SU-DHL-6 (cell line): ENCODE measurements around the gene CAMK1D.

Source experiments
- H2AFZ ChIP-seq: fragments of 200-600 bp; sonication (generic); 2 replicates; pipeline ENCODE4 v1.6.1; 2014; ENCODE audit warnings: low read depth, mild to moderate bottlenecking, moderate library complexity, mixed read lengths, antibody characterized with exemption, low read length; ENCODE audit not compliant: severe bottlenecking
- H3F3A ChIP-seq: fragments of 200-600 bp; shearing (Covaris generic); 2 replicates; pipeline ENCODE4 v1.6.0; 2016; ENCODE audit warnings: antibody characterized with exemption, mild to moderate bottlenecking; ENCODE audit not compliant: insufficient read depth
- H3K27ac ChIP-seq: fragments of 200-600 bp; sonication (generic); 2 replicates; pipeline ENCODE4 v1.5.1; 2016; ENCODE audit warnings: low read depth, mild to moderate bottlenecking, low read length, moderate library complexity, mixed read lengths
- H3K27me3 ChIP-seq: fragments of 200-600 bp; sonication (generic), shearing (Covaris generic); 2 replicates; pipeline ENCODE4 v1.6.0; 2014; ENCODE audit warnings: mild to moderate bottlenecking, low read length
- H3K36me3 ChIP-seq: fragments of 200-600 bp; sonication (generic); 2 replicates; pipeline ENCODE4 v1.6.1; 2014; ENCODE audit warnings: mild to moderate bottlenecking, low read length, mixed read lengths
- H3K4me2 ChIP-seq: fragments of 300-600, 200-600 bp; shearing (Covaris generic), sonication (generic); 2 replicates; pipeline ENCODE4 v1.6.0; 2014; ENCODE audit warnings: low read length, low read depth, mild to moderate bottlenecking; ENCODE audit not compliant: poor library complexity, severe bottlenecking
- H3K4me3 ChIP-seq: fragments of 200-600 bp; sonication (generic); 2 replicates; pipeline ENCODE4 v1.5.1; 2014; ENCODE audit warnings: antibody characterized with exemption, low read length, mild to moderate bottlenecking, mixed read lengths; ENCODE audit not compliant: insufficient read depth, poor library complexity, severe bottlenecking
- H3K79me2 ChIP-seq: fragments of 200-600 bp; sonication (generic); 2 replicates; pipeline ENCODE4 v1.6.1; 2014; ENCODE audit warnings: mild to moderate bottlenecking, low read length, moderate library complexity; ENCODE audit not compliant: insufficient read depth
- H3K9ac ChIP-seq: fragments of 200-600 bp; sonication (generic); 2 replicates; pipeline ENCODE4 v1.7.0; 2014; ENCODE audit warnings: mild to moderate bottlenecking, low read length
- H3K9me2 ChIP-seq: fragments of 200-600 bp; sonication (generic); replicated peaks from 2 replicates; pipeline ENCODE4 v1.6.1; 2014; ENCODE audit warnings: low read length; ENCODE audit not compliant: insufficient read depth
- H3K9me3 ChIP-seq: fragments of 200-600 bp; sonication (generic); 2 replicates; pipeline ENCODE4 v1.6.1; 2014; ENCODE audit warnings: low read length, mixed read lengths; ENCODE audit not compliant: insufficient read depth
- H4K20me1 ChIP-seq: fragments of 200-600 bp; sonication (generic); 2 replicates; pipeline ENCODE4 v1.6.1; 2014; ENCODE audit warnings: low read depth, mild to moderate bottlenecking, antibody characterized with exemption, low read length, moderate library complexity, mixed read lengths
- CTCF ChIP-seq: fragments of 200-600 bp; sonication (generic); IDR thresholded peaks from one replicate; pipeline ENCODE4 v1.5.1; 2017; ENCODE audit warnings: antibody characterized with exemption, mild to moderate bottlenecking, low read length, moderate library complexity; ENCODE audit not compliant: insufficient read depth, poor library complexity, severe bottlenecking
- EZH2phosphoT487 ChIP-seq: fragments of 200-600 bp; sonication (generic), shearing (Covaris generic); conservative IDR thresholded peaks from 2 replicates; pipeline ENCODE4 v1.6.1; 2018; ENCODE audit warnings: mild to moderate bottlenecking, antibody characterized with exemption, low read length, moderate library complexity, mixed read lengths

Gene CAMK1D

GRCh38 chr10:12380999-12381398 lies 31.7 kb downstream of the CAMK1D start:
- Histone ChIP-seq H3K4me2 (no peak overlapping the region), H3K9me3 (peaks cover 9% of the 10 kb centered on the region; the same call in 1 of the 2 replicates), H3K9ac (no peak overlapping the region), H3K4me3 (no peak overlapping the region), H3K79me2 (peaks cover 100% of the 10 kb centered on the region), H3K27ac (no peak overlapping the region), H3K9me2 (no peaks in the 10 kb centered on the region), H3F3A (0 out of 2 replicates have a peak, but pooled peaks cover 5% of the 10 kb centered on the region), H4K20me1 (peaks cover 21% of the 10 kb centered on the region; the same call in 1 of the 2 replicates), H2AFZ (no peak overlapping the region), H3K36me3 (0 out of 2 replicates have a peak, but pooled peaks cover 7% of the 10 kb centered on the region), H3K27me3 (no peaks in the 10 kb centered on the region)
- TF ChIP-seq EZH2phosphoT487 (no peak), CTCF (no peak)

- Histone ChIP-seq H3K4me3 (no peak overlapping the region), H3K4me2 (no peak overlapping the region), H3K9me3 (peaks cover 9% of the 10 kb centered on the region; the same call in 1 of the 2 replicates), H3K9ac (no peak overlapping the region), H3K36me3 (0 out of 2 replicates have a peak, but pooled peaks cover 7% of the 10 kb centered on the region), H2AFZ (no peak overlapping the region), H3K79me2 (peaks cover 100% of the 10 kb centered on the region), H4K20me1 (peaks cover 21% of the 10 kb centered on the region; the same call in 1 of the 2 replicates), H3F3A (0 out of 2 replicates have a peak, but pooled peaks cover 5% of the 10 kb centered on the region), H3K27me3 (no peaks in the 10 kb centered on the region), H3K9me2 (no peaks in the 10 kb centered on the region), H3K27ac (no peak overlapping the region)
- no peak for TF ChIP-seq CTCF
- no peak for TF ChIP-seq EZH2phosphoT487
These were observed 32.3 kb downstream of the CAMK1D start for GRCh38 chr10:12381536-12382156.

GRCh38 chr10:12382157-12382548 lies 32.8 kb downstream of the CAMK1D start:
- H3K79me2 ChIP-seq, result peaks cover 100% of the 10 kb centered on the region
- TF ChIP-seq EZH2phosphoT487 (no peak), CTCF (no peak)
- H3K9me2 ChIP-seq, result no peaks in the 10 kb centered on the region
- no peak overlapping the region for H3K4me3 ChIP-seq
- H3K36me3 ChIP-seq, result 0 out of 2 replicates have a peak, but pooled peaks cover 7% of the 10 kb centered on the region
- H3K9ac ChIP-seq, result no peak overlapping the region
- H4K20me1 ChIP-seq, result peaks cover 18% of the 10 kb centered on the region; the same call in 1 of the 2 replicates
- no peaks in the 10 kb centered on the region for H3K27me3 ChIP-seq
- H3K27ac ChIP-seq, result no peak overlapping the region
- H2AFZ ChIP-seq, result no peak overlapping the region
- 0 out of 2 replicates have a peak, but pooled peaks cover 5% of the 10 kb centered on the region for H3F3A ChIP-seq
- no peak overlapping the region for H3K4me2 ChIP-seq
- peaks cover 9% of the 10 kb centered on the region; the same call in 1 of the 2 replicates for H3K9me3 ChIP-seq
